NCI-H748 treated with DMSO at 0.1 percent for 48 hours (cell line): ENCODE data around the gene TOMM5.

Source experiments
- DNase-seq: peaks from one replicate; lab custom pipeline; 2025; lab: John Stamatoyannopoulos, UW

The TOMM5 gene

GRCh38 chr9:37563806-37564513, 28.4 kb downstream of the TOMM5 start:
- DNase-seq: no peak

- no peak for DNase-seq
These were observed 29.6 kb downstream of the TOMM5 start for GRCh38 chr9:37562826-37563225.

GRCh38 chr9:37561682-37562081, 30.7 kb downstream of the TOMM5 start:
- no peak for DNase-seq

- DNase-seq: no peak
These were observed 32.4 kb downstream of the TOMM5 start for GRCh38 chr9:37559855-37560592.

GRCh38 chr9:37559125-37559524, 33.3 kb downstream of the TOMM5 start:
- no peak for DNase-seq

GRCh38 chr9:37555786-37556185, 36.6 kb downstream of the TOMM5 start:
- no peak for DNase-seq

- no peak for DNase-seq
These were observed 38.1 kb downstream of the TOMM5 start for GRCh38 chr9:37554318-37554717.

GRCh38 chr9:37551888-37552287, 40.5 kb downstream of the TOMM5 start:
- DNase-seq: no peak

- DNase-seq: no peak
These were observed 40.9 kb downstream of the TOMM5 start for GRCh38 chr9:37551468-37551867.

- DNase-seq: no peak
These were observed 41.6 kb downstream of the TOMM5 start for GRCh38 chr9:37550781-37551180.

- no peak for DNase-seq
These were observed 42.9 kb downstream of the TOMM5 start for GRCh38 chr9:37549527-37549926.

GRCh38 chr9:37547328-37547878, 45.0 kb downstream of the TOMM5 start:
- no peak for DNase-seq

GRCh38 chr9:37543468-37543867, 48.9 kb downstream of the TOMM5 start:
- no peak for DNase-seq

- DNase-seq: no peak
These were observed 49.5 kb downstream of the TOMM5 start for GRCh38 chr9:37542895-37543294.

- DNase-seq: no peak
These were observed 49.9 kb downstream of the TOMM5 start for GRCh38 chr9:37542488-37542887.

GRCh38 chr9:37541465-37541864, 50.9 kb downstream of the TOMM5 start:
- no peak for DNase-seq

- DNase-seq: no peak
These were observed 51.8 kb downstream of the TOMM5 start for GRCh38 chr9:37540634-37541033.

- no peak for DNase-seq
These were observed 52.8 kb downstream of the TOMM5 start for GRCh38 chr9:37539634-37540033.
